ENCODE measurements around the gene ARV1.

DNA sequence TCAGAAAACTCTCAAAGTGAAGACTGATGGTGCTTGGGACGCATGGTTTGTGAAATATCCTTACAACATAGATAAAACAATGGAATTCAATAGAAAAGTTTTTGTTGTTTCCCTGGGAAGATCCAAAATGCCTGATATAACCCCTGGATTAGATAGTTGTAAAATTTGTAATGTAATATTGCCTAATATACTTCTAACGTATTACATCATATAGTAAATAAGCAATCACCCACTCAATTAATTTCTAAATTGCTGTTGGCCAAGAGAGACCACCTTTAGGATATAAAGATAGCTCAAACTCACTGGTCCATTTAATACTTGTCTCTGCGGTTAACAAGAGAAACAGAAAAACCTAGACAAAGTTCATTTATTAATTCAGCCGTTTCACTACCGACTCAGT is 42.4 kb upstream of the ARV1 start:
- TF ChIP-seq, protein P1, sequence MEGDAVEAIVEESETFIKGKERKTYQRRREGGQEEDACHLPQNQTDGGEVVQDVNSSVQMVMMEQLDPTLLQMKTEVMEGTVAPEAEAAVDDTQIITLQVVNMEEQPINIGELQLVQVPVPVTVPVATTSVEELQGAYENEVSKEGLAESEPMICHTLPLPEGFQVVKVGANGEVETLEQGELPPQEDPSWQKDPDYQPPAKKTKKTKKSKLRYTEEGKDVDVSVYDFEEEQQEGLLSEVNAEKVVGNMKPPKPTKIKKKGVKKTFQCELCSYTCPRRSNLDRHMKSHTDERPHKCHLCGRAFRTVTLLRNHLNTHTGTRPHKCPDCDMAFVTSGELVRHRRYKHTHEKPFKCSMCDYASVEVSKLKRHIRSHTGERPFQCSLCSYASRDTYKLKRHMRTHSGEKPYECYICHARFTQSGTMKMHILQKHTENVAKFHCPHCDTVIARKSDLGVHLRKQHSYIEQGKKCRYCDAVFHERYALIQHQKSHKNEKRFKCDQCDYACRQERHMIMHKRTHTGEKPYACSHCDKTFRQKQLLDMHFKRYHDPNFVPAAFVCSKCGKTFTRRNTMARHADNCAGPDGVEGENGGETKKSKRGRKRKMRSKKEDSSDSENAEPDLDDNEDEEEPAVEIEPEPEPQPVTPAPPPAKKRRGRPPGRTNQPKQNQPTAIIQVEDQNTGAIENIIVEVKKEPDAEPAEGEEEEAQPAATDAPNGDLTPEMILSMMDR (conservative IDR thresholded peaks at IDR 0.05; ENCODE audit: low read length): no peak
- TF ChIP-seq EZH2phosphoT487 (IDR thresholded peaks at IDR 0.05; ENCODE audit: borderline replicate concordance): no peak

Data from Loucy (cell line).